Vagina (tissue), 2 donors: ENCODE results near the gene MISFA. TPM values are rescaled to one million over a fixed set of nuclear protein-coding genes. Genes with fewer than 3 reads are reported as not detected.

Experiments used
- DNase-seq, 2 donors: peaks; one replicate each; pipeline ENCODE4 v3.0.0-alpha.2; 2017; ENCODE audit errors: extremely low spot score in 2 of 2
- H3K27ac ChIP-seq: fragments of 200-600 bp; sonication (generic); one replicate; pipeline ENCODE4 v1.5.1; 2019
- H3K27me3 ChIP-seq: fragments of 200-600 bp; sonication (generic); one replicate; pipeline ENCODE4 v1.5.1; 2019
- H3K36me3 ChIP-seq, 2 donors: fragments of 200-600 bp; sonication (generic); one replicate each; pipeline ENCODE4 v1.5.1; 2017 to 2019
- H3K4me1 ChIP-seq: fragments of 200-600 bp; sonication (generic); one replicate; pipeline ENCODE4 v1.5.1; 2019
- H3K4me3 ChIP-seq, 2 donors: fragments of 200-600 bp; sonication (generic); 1 replicate in 1 of 2; 2 replicates in 1 of 2; pipeline ENCODE4 v1.5.1; 2016 to 2019
- H3K9me3 ChIP-seq: fragments of 200-600 bp; sonication (generic); one replicate; pipeline ENCODE4 v1.5.1; 2019
- CTCF ChIP-seq, 3 experiments: fragments of 450-650 bp in 2 of 3; fragments of 200-600 bp in 1 of 3; sonication (generic) in 1 of 3; IDR thresholded peaks; one replicate each; pipeline ENCODE4 v1.5.1; 2017 to 2019; ENCODE audit warnings: antibody characterized with exemption in 3 of 3, mild to moderate bottlenecking in 2 of 3, moderate library complexity in 2 of 3
- POLR2A ChIP-seq, 2 donors: fragments of 450-650 bp; IDR thresholded peaks; one replicate each; pipeline ENCODE4 v1.6.1; 2017; ENCODE audit warnings: antibody characterized with exemption in 2 of 2, mild to moderate bottlenecking in 2 of 2, moderate library complexity in 2 of 2
- POLR2AphosphoS5 ChIP-seq, 2 donors: sonication (generic); formaldehyde crosslinking; IDR thresholded peaks; one replicate each; pipeline ENCODE4 v1.9.0; 2017; ENCODE audit warnings: antibody characterized with exemption in 2 of 2, mild to moderate bottlenecking in 2 of 2, low read depth in 1 of 2; ENCODE audit not compliant: insufficient read depth in 1 of 2
- intact Hi-C: fragments of 100-400 bp; cut with DNase I; formaldehyde crosslinking; loops from one replicate; pipeline ENCODE4 v1.15.1; 2023
- total RNA-seq: library from RNA; depleted of rRNA; stranded (reverse); fragments of >200 nt; gene quantifications from one replicate; pipeline ENCODE4 v1.2.3, GENCODE V29; 2016

Gene MISFA
- total RNA-seq, 1 donor from 2014 or later, result not detected

GRCh38 chr11:18650859-18651557 lies 51.4 kb downstream of the MISFA start:
- intact Hi-C loops, result no loop called here
- Histone ChIP-seq H3K36me3 (no peaks in the 10 kb centered on the region), H3K4me3 (no peak overlapping the region), H3K27me3 (no peaks in the 10 kb centered on the region), H3K27ac (no peak overlapping the region), H3K4me1 (no peaks in the 10 kb centered on the region), H3K9me3 (no peaks in the 10 kb centered on the region)
- no peak for DNase-seq
- TF ChIP-seq CTCF (IDR thresholded peaks at IDR 0.05) (no peak), POLR2AphosphoS5 (IDR thresholded peaks at IDR 0.05; ENCODE audit: insufficient read depth in 1 of 2, low read depth in 1 of 2) (no peak), POLR2A (IDR thresholded peaks at IDR 0.05) (no peak)

Other genes with a start within 250 kb of the MISFA start
- gene LDHA, start 205.2 kb upstream of the MISFA start, total RNA-seq, result 461 TPM
- not detected for gene LDHC, start 187.5 kb upstream of the MISFA start, total RNA-seq
- gene LDHAL6A, start 143.9 kb upstream of the MISFA start, total RNA-seq, result not detected
- gene TSG101, start 72.8 kb upstream of the MISFA start, total RNA-seq, result 46.4 TPM
- 21.4 TPM for gene UEVLD, start 11.1 kb upstream of the MISFA start, total RNA-seq
- 23.8 TPM for gene SPTY2D1, start 34.6 kb downstream of the MISFA start, total RNA-seq
- 26.8 TPM for gene TMEM86A, start 99.0 kb downstream of the MISFA start, total RNA-seq
- not detected for gene IGSF22, start 126.4 kb downstream of the MISFA start, total RNA-seq
- gene PTPN5, start 192.0 kb downstream of the MISFA start, total RNA-seq, result 0.49 TPM